Lower leg skin (tissue), 4 donors: ENCODE measurements around the gene SUMO3. TPM values are rescaled to one million over a fixed set of nuclear protein-coding genes. Genes with fewer than 3 reads are reported as not detected.
"Not testable (repeated sequence)": the region's sequence is repeated elsewhere in the genome, so short reads cannot be mapped to it uniquely, and the experiment has no call there.

Experiments used
- DNase-seq, 2 donors: peaks; one replicate each; pipeline ENCODE4 v3.0.0-alpha.2; 2019; ENCODE audit warnings: low spot score in 2 of 2
- H3K4me3 ChIP-seq: fragments of 200-600 bp; sonication (generic); 2 replicates; pipeline ENCODE4 v1.5.1; 2017; ENCODE audit warnings: mild to moderate bottlenecking, low read depth; ENCODE audit not compliant: poor library complexity, severe bottlenecking
- CTCF ChIP-seq, 3 donors: fragments of 450-650 bp; IDR thresholded peaks; one replicate each; pipeline ENCODE4 v1.5.1; 2016; ENCODE audit warnings: antibody characterized with exemption in 3 of 3, mild to moderate bottlenecking in 3 of 3, moderate library complexity in 2 of 3
- POLR2A ChIP-seq, 2 donors: fragments of 450-650 bp; IDR thresholded peaks; one replicate each; pipeline ENCODE4 v1.6.1; 2016 to 2017; ENCODE audit warnings: antibody characterized with exemption in 2 of 2, mild to moderate bottlenecking in 1 of 2, moderate library complexity in 1 of 2
- WGBS, 2 donors: methylation state at CpG; one replicate each; pipeline ENCODE4 v1.1.5; 2018; 5-methylcytosine and 5-hydroxymethylcytosine counted together
- intact Hi-C: fragments of 100-400 bp; cut with DNase I; formaldehyde crosslinking; loops from one replicate; pipeline ENCODE4 v1.15.0; 2023; ENCODE audit warnings: low total_unique reads
- total RNA-seq, 4 donors: library from RNA; depleted of rRNA; stranded (reverse); fragments of >200 nt; gene quantifications; one replicate each; pipeline ENCODE4 v1.1.0, GENCODE V29; 2016

The SUMO3 gene
- total RNA-seq, 4 donors from 2014 or later: 35.6 to 52.6 (median 42.5) TPM

GRCh38 chr21:44835647-44835973, 17.7 kb upstream of the SUMO3 start:
- DNase-seq: no peak
- 65 to 81% methylated on average over 6 to 7 of the region's 8 CpGs for WGBS, 2 donors
- TF ChIP-seq CTCF (IDR thresholded peaks at IDR 0.05) (no peak), POLR2A (IDR thresholded peaks at IDR 0.05) (no peak)
- intact Hi-C loops: no loop called here
- no peak overlapping the region for H3K4me3 ChIP-seq

GRCh38 chr21:44834951-44835646, 17.2 kb upstream of the SUMO3 start:
- TF ChIP-seq POLR2A (IDR thresholded peaks at IDR 0.05): no peak
- no peak for TF ChIP-seq CTCF (IDR thresholded peaks at IDR 0.05)
- DNase-seq: no peak
- WGBS, 2 donors: 83 to 92% methylated on average over 29 of the region's 29 CpGs
- no peak overlapping the region for H3K4me3 ChIP-seq
- intact Hi-C loops: no loop called here

- no peak for DNase-seq
- no peak overlapping the region for H3K4me3 ChIP-seq
- 82 to 87% methylated on average over 25 to 26 of the region's 26 CpGs for WGBS, 2 donors
- intact Hi-C loops: no loop called here
- TF ChIP-seq CTCF (IDR thresholded peaks at IDR 0.05) (no peak), POLR2A (IDR thresholded peaks at IDR 0.05) (no peak)
Measured at GRCh38 chr21:44834231-44834950, 16.5 kb upstream of the SUMO3 start.

GRCh38 chr21:44833663-44834062, 15.8 kb upstream of the SUMO3 start:
- TF ChIP-seq CTCF (IDR thresholded peaks at IDR 0.05) (no peak), POLR2A (IDR thresholded peaks at IDR 0.05) (no peak)
- H3K4me3 ChIP-seq: no peak overlapping the region
- WGBS, 2 donors: 83 to 88% methylated on average over 5 of the region's 5 CpGs
- intact Hi-C loops: no loop called here
- DNase-seq: no peak

- WGBS, 2 donors: 87 to 89% methylated on average over 23 of the region's 23 CpGs
- H3K4me3 ChIP-seq, intact Hi-C loops, DNase-seq: not testable (repeated sequence)
Measured at GRCh38 chr21:44832516-44833255, 14.8 kb upstream of the SUMO3 start.

- TF ChIP-seq CTCF (IDR thresholded peaks at IDR 0.05) (no peak), POLR2A (IDR thresholded peaks at IDR 0.05) (no peak)
- WGBS, 2 donors: 61% methylated on average over 7 of the region's 7 CpGs
- H3K4me3 ChIP-seq: no peak overlapping the region
- intact Hi-C loops: no loop called here
- no peak for DNase-seq
Measured at GRCh38 chr21:44831227-44831860, 13.5 kb upstream of the SUMO3 start.
